Raji (cell line): ENCODE measurements around the gene PCDH1.

ENCODE experiments used
- POLR2A ChIP-seq: IDR thresholded peaks from 2 replicates; pipeline ENCODE4 v1.6.1; 2011; ENCODE audit warnings: low read depth, low read length, control low read depth; ENCODE audit not compliant: insufficient read depth

The PCDH1 gene

GRCh38 chr5:141878186-141878710 lies at the start of gene PCDH1:
TSS of gene PCDH1 (minus strand) at chr5:141878410. CDS start at chr5:141878262, 148 bp downstream.
- TF ChIP-seq POLR2A, result no peak

GRCh38 chr5:141926434-141926833 lies 48.2 kb upstream of the PCDH1 start:
- TF ChIP-seq POLR2A, result no peak

GRCh38 chr5:141923448-141924313 lies 45.5 kb upstream of the PCDH1 start, which contains the start of gene DELE1:
TSS of gene DELE1 (plus strand) at chr5:141923871. CDS start at chr5:141923942, 71 bp downstream.
- peak; percentile 79 for TF ChIP-seq POLR2A

- no peak for TF ChIP-seq POLR2A
These were observed 42.6 kb upstream of the PCDH1 start for GRCh38 chr5:141920771-141921170.

GRCh38 chr5:141919218-141920119 lies 41.3 kb upstream of the PCDH1 start:
- TF ChIP-seq POLR2A, result no peak

GRCh38 chr5:141917760-141918159 lies 39.5 kb upstream of the PCDH1 start:
- TF ChIP-seq POLR2A, result no peak

GRCh38 chr5:141916522-141916921 lies 38.3 kb upstream of the PCDH1 start:
- no peak for TF ChIP-seq POLR2A

- TF ChIP-seq POLR2A, result no peak
These were observed 37.7 kb upstream of the PCDH1 start for GRCh38 chr5:141915881-141916336.

- no peak for TF ChIP-seq POLR2A
These were observed 36.6 kb upstream of the PCDH1 start for GRCh38 chr5:141914797-141915196.

GRCh38 chr5:141914199-141914743 lies 36.1 kb upstream of the PCDH1 start:
- no peak for TF ChIP-seq POLR2A

GRCh38 chr5:141913560-141914198 lies 35.5 kb upstream of the PCDH1 start:
- no peak for TF ChIP-seq POLR2A

- no peak for TF ChIP-seq POLR2A
These were observed 32.1 kb upstream of the PCDH1 start for GRCh38 chr5:141910271-141910673.

GRCh38 chr5:141909212-141909611 lies 31.0 kb upstream of the PCDH1 start:
- no peak for TF ChIP-seq POLR2A

- TF ChIP-seq POLR2A, result no peak
These were observed 30.6 kb upstream of the PCDH1 start for GRCh38 chr5:141908796-141909195.
